PFSK-1 (cell line): Measurements from ENCODE around the gene RPL32.

ENCODE experiments used
- FOXP2 ChIP-seq: optimal IDR thresholded peaks from 2 replicates; pipeline ENCODE3; 2011; ENCODE audit warnings: borderline replicate concordance, control low read depth, inconsistent platforms; ENCODE audit not compliant: insufficient read depth; ENCODE audit errors: extremely low read length, extremely low read depth
- POLR2AphosphoS5 ChIP-seq: IDR thresholded peaks from 2 replicates; pipeline ENCODE4 v1.6.1; 2012; ENCODE audit warnings: low read depth, mild to moderate bottlenecking, control low read depth, low read length, moderate library complexity
- SIN3A ChIP-seq: IDR thresholded peaks from 2 replicates; pipeline ENCODE4 v1.6.1; 2012; ENCODE audit warnings: mild to moderate bottlenecking, low read length, moderate library complexity, borderline replicate concordance; ENCODE audit not compliant: insufficient read depth
- TAF1 ChIP-seq: IDR thresholded peaks from 2 replicates; pipeline ENCODE4 v1.6.1; 2012; ENCODE audit warnings: low read length, control low read depth, borderline replicate concordance; ENCODE audit not compliant: insufficient read depth
- TF ChIP-seq, protein P1 (sequence below), 2 experiments: IDR thresholded peaks; 2 replicates each; pipeline versions ENCODE4 v1.6.1 to v1.8.0; 2011 to 2012; ENCODE audit warnings: low read depth in 2 of 2, low read length in 2 of 2, control low read depth in 1 of 2, inconsistent platforms in 1 of 2, mild to moderate bottlenecking in 1 of 2, moderate library complexity in 1 of 2; ENCODE audit not compliant: insufficient read depth in 1 of 2

Gene RPL32

DNA sequence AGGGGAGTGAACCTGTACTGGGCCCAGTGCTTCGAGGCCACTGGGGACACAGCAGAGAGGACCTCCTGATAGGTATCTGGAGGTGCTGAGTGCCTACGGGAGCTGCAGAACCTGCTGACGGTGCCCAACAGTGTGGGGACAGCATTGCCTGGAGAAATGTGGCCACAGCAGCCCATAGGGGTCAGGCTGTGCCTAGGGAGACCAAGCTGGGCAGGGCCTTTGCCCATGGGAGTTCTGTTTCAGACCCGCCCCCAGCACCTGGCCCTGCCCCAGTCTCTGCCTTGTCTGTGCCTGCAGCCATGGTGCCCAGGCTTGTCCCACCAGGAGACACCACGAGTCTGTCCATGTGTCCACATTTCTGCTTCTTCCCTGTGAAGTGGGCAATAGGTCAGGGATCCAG is 15.3 kb upstream of the RPL32 start:
- TF ChIP-seq FOXP2 (no peak), SIN3A (no peak), POLR2AphosphoS5 (no peak), TAF1 (no peak)
- TF ChIP-seq, protein P1, sequence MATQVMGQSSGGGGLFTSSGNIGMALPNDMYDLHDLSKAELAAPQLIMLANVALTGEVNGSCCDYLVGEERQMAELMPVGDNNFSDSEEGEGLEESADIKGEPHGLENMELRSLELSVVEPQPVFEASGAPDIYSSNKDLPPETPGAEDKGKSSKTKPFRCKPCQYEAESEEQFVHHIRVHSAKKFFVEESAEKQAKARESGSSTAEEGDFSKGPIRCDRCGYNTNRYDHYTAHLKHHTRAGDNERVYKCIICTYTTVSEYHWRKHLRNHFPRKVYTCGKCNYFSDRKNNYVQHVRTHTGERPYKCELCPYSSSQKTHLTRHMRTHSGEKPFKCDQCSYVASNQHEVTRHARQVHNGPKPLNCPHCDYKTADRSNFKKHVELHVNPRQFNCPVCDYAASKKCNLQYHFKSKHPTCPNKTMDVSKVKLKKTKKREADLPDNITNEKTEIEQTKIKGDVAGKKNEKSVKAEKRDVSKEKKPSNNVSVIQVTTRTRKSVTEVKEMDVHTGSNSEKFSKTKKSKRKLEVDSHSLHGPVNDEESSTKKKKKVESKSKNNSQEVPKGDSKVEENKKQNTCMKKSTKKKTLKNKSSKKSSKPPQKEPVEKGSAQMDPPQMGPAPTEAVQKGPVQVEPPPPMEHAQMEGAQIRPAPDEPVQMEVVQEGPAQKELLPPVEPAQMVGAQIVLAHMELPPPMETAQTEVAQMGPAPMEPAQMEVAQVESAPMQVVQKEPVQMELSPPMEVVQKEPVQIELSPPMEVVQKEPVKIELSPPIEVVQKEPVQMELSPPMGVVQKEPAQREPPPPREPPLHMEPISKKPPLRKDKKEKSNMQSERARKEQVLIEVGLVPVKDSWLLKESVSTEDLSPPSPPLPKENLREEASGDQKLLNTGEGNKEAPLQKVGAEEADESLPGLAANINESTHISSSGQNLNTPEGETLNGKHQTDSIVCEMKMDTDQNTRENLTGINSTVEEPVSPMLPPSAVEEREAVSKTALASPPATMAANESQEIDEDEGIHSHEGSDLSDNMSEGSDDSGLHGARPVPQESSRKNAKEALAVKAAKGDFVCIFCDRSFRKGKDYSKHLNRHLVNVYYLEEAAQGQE (IDR thresholded peaks at IDR 0.05; ENCODE audit: insufficient read depth in 1 of 2, low read depth in 2 of 2, low read length in 2 of 2), result no peak

- no peak for TF ChIP-seq SIN3A
- no peak for TF ChIP-seq POLR2AphosphoS5
- TF ChIP-seq FOXP2, result no peak
- TF ChIP-seq, protein P1 (IDR thresholded peaks at IDR 0.05; ENCODE audit: insufficient read depth in 1 of 2, low read depth in 2 of 2, low read length in 2 of 2), result no peak
- no peak for TF ChIP-seq TAF1
These were observed 13.2 kb upstream of the RPL32 start for GRCh38 chr3:12854565-12854964.

DNA sequence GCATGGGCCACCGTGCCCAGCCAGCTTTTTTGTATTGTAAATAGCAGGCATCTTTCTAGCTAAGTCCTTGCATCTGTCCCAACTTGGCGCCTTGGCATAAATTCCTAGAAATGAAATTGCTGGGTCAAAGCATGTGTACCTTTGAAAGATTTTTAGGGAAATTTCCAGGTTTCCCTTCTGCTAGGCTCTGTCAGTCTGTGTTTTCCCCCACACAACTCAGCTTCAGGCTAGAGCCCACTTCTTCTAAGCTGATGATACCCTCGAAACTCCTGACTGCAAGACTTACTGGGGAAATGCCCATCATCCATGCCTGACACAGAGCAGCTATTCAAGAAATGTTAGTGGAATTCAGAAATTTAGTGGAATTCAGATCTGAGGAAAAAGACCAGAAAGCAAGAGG is 10.8 kb upstream of the RPL32 start:
- TF ChIP-seq POLR2AphosphoS5 (no peak), SIN3A (no peak), FOXP2 (no peak), TAF1 (no peak)
- TF ChIP-seq, protein P1 (IDR thresholded peaks at IDR 0.05; ENCODE audit: insufficient read depth in 1 of 2, low read depth in 2 of 2, low read length in 2 of 2), result no peak

DNA sequence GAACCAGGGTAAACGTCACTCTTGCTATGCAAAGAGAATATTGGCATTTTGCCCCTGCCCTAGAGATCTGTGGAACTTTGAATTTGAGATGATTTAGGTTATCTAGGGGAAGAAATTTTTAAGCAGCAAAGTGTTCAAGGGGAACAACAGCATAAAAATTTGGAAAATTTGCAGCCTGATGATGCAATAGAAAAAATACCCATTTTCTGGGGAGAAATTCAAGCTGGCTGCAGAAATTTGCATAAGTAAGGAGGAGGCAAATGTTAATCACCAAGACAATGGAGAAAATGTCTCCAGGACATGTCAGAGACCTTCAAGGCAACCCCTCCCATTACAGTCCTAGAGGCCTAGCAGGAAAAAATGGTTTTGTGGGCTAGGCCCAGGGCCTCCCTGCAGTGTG is 4.4 kb upstream of the RPL32 start:
- TF ChIP-seq TAF1 (no peak), SIN3A (no peak)

DNA sequence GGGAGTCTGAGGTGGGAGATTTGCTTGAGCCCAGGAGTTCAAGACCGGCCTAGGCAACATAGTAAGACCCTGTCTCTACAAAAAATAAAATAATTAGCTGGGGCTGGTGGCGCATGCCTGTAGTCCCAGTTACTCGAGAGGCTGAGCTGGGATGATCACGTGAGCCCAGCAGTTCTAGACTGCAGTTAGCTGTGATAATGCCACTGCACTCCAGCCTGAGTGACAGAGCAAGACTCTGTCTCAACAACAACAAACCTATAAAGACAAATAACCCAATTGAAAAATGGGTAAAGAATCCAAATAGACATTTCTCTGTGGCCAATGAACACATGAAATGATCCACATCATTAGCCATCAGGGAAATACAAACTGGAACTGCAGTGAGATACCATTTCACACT is 1.1 kb upstream of the RPL32 start:
- TF ChIP-seq TAF1, result no peak
- TF ChIP-seq, protein P1 (IDR thresholded peaks at IDR 0.05; ENCODE audit: insufficient read depth in 1 of 2, low read depth in 2 of 2, low read length in 2 of 2), result no peak
- no peak for TF ChIP-seq SIN3A
- TF ChIP-seq FOXP2, result no peak
- no peak for TF ChIP-seq POLR2AphosphoS5
